GM23248 (cell line): ENCODE data around the gene PDXDC1. TPM values are rescaled to one million over a fixed set of nuclear protein-coding genes. Genes with fewer than 3 reads are reported as not detected.
"Not testable (repeated sequence)": the region's sequence is repeated elsewhere in the genome, so short reads cannot be mapped to it uniquely, and the experiment has no call there.

ENCODE experiments used
- DNase-seq: peaks from one replicate; pipeline ENCODE4 v3.0.0-alpha.2; 2015
- H2AFZ ChIP-seq: fragments of 200-600 bp; sonication (generic); 2 replicates; pipeline ENCODE4 v1.6.1; 2016; ENCODE audit warnings: antibody characterized with exemption
- H3F3A ChIP-seq: fragments of 200-600 bp; sonication (generic); 2 replicates; pipeline ENCODE4 v1.6.1; 2016; ENCODE audit warnings: mild to moderate bottlenecking, antibody characterized with exemption, mixed run types; ENCODE audit not compliant: insufficient read depth
- H3K27ac ChIP-seq: fragments of 200-600 bp; sonication (generic); 2 replicates; pipeline ENCODE4 v1.5.1; 2016; ENCODE audit warnings: mild to moderate bottlenecking
- H3K27me3 ChIP-seq: fragments of 200-600 bp; sonication (generic); replicated peaks from 2 replicates; pipeline ENCODE4 v1.6.1; 2016; ENCODE audit warnings: mild to moderate bottlenecking; ENCODE audit not compliant: insufficient read depth
- H3K36me3 ChIP-seq: fragments of 200-600 bp; sonication (generic); 2 replicates; pipeline ENCODE4 v1.6.1; 2016; ENCODE audit warnings: low read depth, mild to moderate bottlenecking
- H3K4me1 ChIP-seq: fragments of 200-600 bp; sonication (generic); 2 replicates; pipeline ENCODE4 v1.6.1; 2016; ENCODE audit warnings: mild to moderate bottlenecking; ENCODE audit not compliant: insufficient read depth
- H3K4me2 ChIP-seq: fragments of 200-600 bp; sonication (generic); one replicate; pipeline ENCODE4 v1.6.1; 2016; ENCODE audit warnings: mild to moderate bottlenecking; ENCODE audit not compliant: unreplicated experiment
- H3K4me3 ChIP-seq: fragments of 200-600 bp; sonication (generic); 2 replicates; pipeline ENCODE4 v1.5.1; 2016; ENCODE audit warnings: mild to moderate bottlenecking
- H3K79me2 ChIP-seq: fragments of 200-600 bp; sonication (generic); 2 replicates; pipeline ENCODE4 v1.6.1; 2016; ENCODE audit warnings: mild to moderate bottlenecking; ENCODE audit not compliant: insufficient read depth
- H3K9ac ChIP-seq: fragments of 200-600 bp; sonication (generic); 2 replicates; pipeline ENCODE4 v1.6.1; 2016; ENCODE audit warnings: mild to moderate bottlenecking
- H3K9me2 ChIP-seq: fragments of 200-600 bp; sonication (generic); 2 replicates; pipeline ENCODE4 v1.6.1; 2016; ENCODE audit warnings: mixed run types, mild to moderate bottlenecking, moderate library complexity; ENCODE audit not compliant: insufficient read depth
- H3K9me3 ChIP-seq: fragments of 200-600 bp; sonication (generic); one replicate; pipeline ENCODE4 v1.6.1; 2017; ENCODE audit warnings: low read depth
- H4K20me1 ChIP-seq: fragments of 200-600 bp; sonication (generic); 2 replicates; pipeline ENCODE4 v1.6.0; 2016; ENCODE audit not compliant: insufficient read depth
- WGBS, 2 experiments: methylation state at CpG; one replicate each; pipeline ENCODE4 v1.1.6; 2015 to 2017; ENCODE audit warnings: low lambda C conversion rate in 2 of 2, low coverage in 1 of 2; ENCODE audit errors: missing lambda C conversion rate in 2 of 2; 5-methylcytosine and 5-hydroxymethylcytosine counted together
- in situ Hi-C: fragments of 300-500 bp; cut with MboI; formaldehyde crosslinking; loops from 2 replicates; pipeline ENCODE4 v1.15.0; 2020
- polyA plus RNA-seq: library from polyadenylated mRNA; unstranded; fragments of >200 nt; fragmentation: Nextera tagmentation; extraction: Ambion mirVana; gene quantifications from 2 replicates; pipeline ENCODE4 v1.2.1, GENCODE V29; 2016
- total RNA-seq: library from RNA; depleted of rRNA; stranded (reverse); fragments of >200 nt; shearing (Covaris generic); gene quantifications from 2 replicates; pipeline ENCODE4 v1.2.3, GENCODE V29; 2014; rRNA removed

Gene PDXDC1
- total RNA-seq, result 63.9 and 73.1 TPM in 2 replicates
- polyA plus RNA-seq, result 57.8 and 61.1 TPM in 2 replicates

GRCh38 chr16:14974656-14975417 lies at the start of gene PDXDC1:
Gene PDXDC1, plus strand, starts transcription at chr16:14975026. Its CDS starts 174 bp downstream, at chr16:14975200.
- Histone ChIP-seq H3K27ac (peak within 1 kb of the TSS; percentile 83), H3K9ac (peak within 1 kb of the TSS; percentile 96), H3K4me1 (peaks cover 13% of the 10 kb centered on the region), H2AFZ (peak within 1 kb of the TSS; percentile 79), H3K4me3 (peak within 1 kb of the TSS; percentile 81), H3K4me2 (peak within 1 kb of the TSS; percentile 80), H3K79me2 (peaks cover 62% of the 10 kb centered on the region)
- in situ Hi-C loops, H3K36me3 ChIP-seq, H3K9me3 ChIP-seq, H4K20me1 ChIP-seq, H3K27me3 ChIP-seq, H3F3A ChIP-seq, H3K9me2 ChIP-seq: not testable (repeated sequence)
- 1 to 3% methylated on average over 69 to 74 of the region's 74 CpGs for WGBS, 2 experiments
- peak; percentile 98 for DNase-seq

- H3F3A ChIP-seq, H3K4me2 ChIP-seq, H3K27ac ChIP-seq, DNase-seq, H3K27me3 ChIP-seq, H2AFZ ChIP-seq, H4K20me1 ChIP-seq, in situ Hi-C loops, H3K4me1 ChIP-seq, H3K79me2 ChIP-seq, H3K36me3 ChIP-seq, H3K9me3 ChIP-seq, H3K9ac ChIP-seq, H3K9me2 ChIP-seq, H3K4me3 ChIP-seq: not testable (repeated sequence)
- WGBS, 2 experiments, result 74 to 76% methylated on average over 9 of the region's 31 CpGs
Observed at GRCh38 chr16:14928064-14928714, 46.6 kb upstream of the PDXDC1 start.

- H3K27ac ChIP-seq, H3K9me2 ChIP-seq, H3K4me3 ChIP-seq, H3K27me3 ChIP-seq, H3K36me3 ChIP-seq, H3F3A ChIP-seq, H3K9ac ChIP-seq, H3K4me2 ChIP-seq, in situ Hi-C loops, H4K20me1 ChIP-seq, DNase-seq, H2AFZ ChIP-seq, H3K79me2 ChIP-seq, H3K4me1 ChIP-seq, H3K9me3 ChIP-seq: not testable (repeated sequence)
- 88 to 90% methylated on average over 9 to 24 of the region's 26 CpGs for WGBS, 2 experiments
Observed at GRCh38 chr16:14929176-14929575, 45.6 kb upstream of the PDXDC1 start.

- 98% methylated on average over 8 of the region's 25 CpGs; no CpG with 5 or more reads in 1 of the 2 experiments for WGBS, 2 experiments
- H3K27me3 ChIP-seq, H4K20me1 ChIP-seq, DNase-seq, H3K9me3 ChIP-seq, H3K9me2 ChIP-seq, H3K79me2 ChIP-seq, H3K4me3 ChIP-seq, H2AFZ ChIP-seq, in situ Hi-C loops, H3K36me3 ChIP-seq, H3K9ac ChIP-seq, H3K27ac ChIP-seq, H3K4me1 ChIP-seq, H3F3A ChIP-seq, H3K4me2 ChIP-seq: not testable (repeated sequence)
Observed at GRCh38 chr16:14930246-14930645, 44.6 kb upstream of the PDXDC1 start.

GRCh38 chr16:14930971-14931370 lies 43.9 kb upstream of the PDXDC1 start:
- DNase-seq, H3K9ac ChIP-seq, H3K9me3 ChIP-seq, H2AFZ ChIP-seq, H4K20me1 ChIP-seq, in situ Hi-C loops, H3K4me2 ChIP-seq, H3K4me1 ChIP-seq, H3F3A ChIP-seq, H3K79me2 ChIP-seq, H3K9me2 ChIP-seq, H3K4me3 ChIP-seq, H3K27me3 ChIP-seq, H3K36me3 ChIP-seq, H3K27ac ChIP-seq: not testable (repeated sequence)
- WGBS, 2 experiments, result 92% methylated on average over 10 of the region's 19 CpGs; no CpG with 5 or more reads in 1 of the 2 experiments

- H3K9ac ChIP-seq, DNase-seq, H3K9me2 ChIP-seq, H3K27ac ChIP-seq, H3F3A ChIP-seq, in situ Hi-C loops, H4K20me1 ChIP-seq, H3K9me3 ChIP-seq, H3K79me2 ChIP-seq, H3K36me3 ChIP-seq, H3K4me1 ChIP-seq, H3K4me3 ChIP-seq, H2AFZ ChIP-seq, H3K27me3 ChIP-seq, H3K4me2 ChIP-seq: not testable (repeated sequence)
- WGBS, 2 experiments, result 95 to 96% methylated on average over 23 of the region's 47 CpGs
Observed at GRCh38 chr16:14932581-14933375, 42.0 kb upstream of the PDXDC1 start.

- H3K27ac ChIP-seq, H4K20me1 ChIP-seq, H3K9me2 ChIP-seq, H3K9me3 ChIP-seq, DNase-seq, H3K4me2 ChIP-seq, H3K9ac ChIP-seq, H3K36me3 ChIP-seq, H3K4me1 ChIP-seq, H3K27me3 ChIP-seq, H2AFZ ChIP-seq, in situ Hi-C loops, H3K79me2 ChIP-seq, H3K4me3 ChIP-seq, H3F3A ChIP-seq: not testable (repeated sequence)
- no CpG with 5 or more reads among the region's 4 CpGs for WGBS, 2 experiments
Observed at GRCh38 chr16:14937143-14937542, 37.7 kb upstream of the PDXDC1 start, which contains the start of gene NPIPA1. Gene NPIPA1, plus strand, starts transcription at chr16:14937443. Its CDS starts 0 bp downstream, at chr16:14937443.
